ENCODE data around the gene HDAC2.

- no peak for TF ChIP-seq CTCF (IDR thresholded peaks at IDR 0.05)
- TF ChIP-seq POLR2A (IDR thresholded peaks at IDR 0.05): peak in 2 of 4 donors; percentile 23 to 63
Measured at GRCh38 chr6:113970805-113971676, at the start of gene HDAC2.

Measured in esophagus squamous epithelium (tissue), 4 donors.